GM03348 (cell line): ENCODE results near the gene FARS2.

Source experiments
- DNase-seq: peaks from one replicate; pipeline ENCODE4 v3.0.0; 2012; ENCODE audit warnings: low spot score

FARS2 gene

DNA sequence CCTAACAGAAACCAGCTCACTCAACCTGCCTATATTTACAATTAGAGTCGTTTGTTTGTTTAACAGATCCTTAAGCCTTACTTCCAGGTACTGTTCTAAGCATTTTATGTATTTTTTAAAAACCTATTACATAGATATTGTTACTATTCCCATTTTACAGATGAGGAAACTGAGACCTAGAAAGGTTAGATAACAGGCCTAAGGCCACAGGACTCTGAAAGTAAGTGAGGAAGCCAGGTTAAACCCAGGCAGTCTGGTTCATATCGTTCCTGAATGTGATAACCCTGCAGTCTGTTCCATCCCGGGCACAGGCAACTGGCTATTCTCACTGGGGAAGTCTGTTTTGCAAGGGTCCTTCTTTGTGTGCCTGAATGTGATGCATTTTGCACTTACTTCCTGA is 322.2 kb downstream of the FARS2 start:
- no peak for DNase-seq

DNA sequence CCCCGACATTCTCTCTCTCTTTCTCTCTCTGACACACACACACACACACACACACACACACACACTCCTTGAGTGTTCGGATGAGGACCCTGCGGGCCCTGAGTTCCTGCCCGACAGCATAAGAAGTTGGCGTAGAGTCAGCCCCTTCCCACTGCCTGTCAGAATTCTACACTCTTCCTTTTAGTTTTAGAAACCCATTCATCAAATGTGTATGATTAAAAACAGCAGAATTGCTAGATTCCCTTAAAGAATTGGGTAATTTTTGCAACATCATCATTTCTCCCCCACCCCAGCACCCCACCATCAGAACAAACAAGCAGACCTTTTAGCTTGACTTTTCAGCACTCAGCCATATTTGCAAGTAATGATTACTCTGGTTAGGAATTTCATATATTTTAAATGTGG is 322.8 kb downstream of the FARS2 start:
- DNase-seq: peak; percentile 60

DNA sequence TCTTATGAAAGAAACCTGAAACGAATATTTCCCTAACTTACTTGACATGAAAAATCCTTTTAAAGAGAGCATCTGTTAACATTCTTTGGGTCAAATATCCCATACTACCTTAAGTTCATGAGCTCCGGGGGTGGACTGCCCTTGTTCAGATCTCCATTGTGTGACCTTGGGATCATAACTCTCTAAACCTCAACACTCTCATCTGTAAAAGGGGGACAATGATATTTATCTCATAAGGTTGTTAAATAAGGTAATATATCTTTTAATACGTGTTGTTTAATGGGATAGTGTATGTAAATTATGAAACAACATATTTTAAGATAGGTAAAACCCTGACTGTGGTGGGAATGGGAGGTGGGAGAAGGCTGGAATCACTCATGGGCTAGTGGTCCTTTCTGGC is 326.3 kb downstream of the FARS2 start:
- no peak for DNase-seq

DNA sequence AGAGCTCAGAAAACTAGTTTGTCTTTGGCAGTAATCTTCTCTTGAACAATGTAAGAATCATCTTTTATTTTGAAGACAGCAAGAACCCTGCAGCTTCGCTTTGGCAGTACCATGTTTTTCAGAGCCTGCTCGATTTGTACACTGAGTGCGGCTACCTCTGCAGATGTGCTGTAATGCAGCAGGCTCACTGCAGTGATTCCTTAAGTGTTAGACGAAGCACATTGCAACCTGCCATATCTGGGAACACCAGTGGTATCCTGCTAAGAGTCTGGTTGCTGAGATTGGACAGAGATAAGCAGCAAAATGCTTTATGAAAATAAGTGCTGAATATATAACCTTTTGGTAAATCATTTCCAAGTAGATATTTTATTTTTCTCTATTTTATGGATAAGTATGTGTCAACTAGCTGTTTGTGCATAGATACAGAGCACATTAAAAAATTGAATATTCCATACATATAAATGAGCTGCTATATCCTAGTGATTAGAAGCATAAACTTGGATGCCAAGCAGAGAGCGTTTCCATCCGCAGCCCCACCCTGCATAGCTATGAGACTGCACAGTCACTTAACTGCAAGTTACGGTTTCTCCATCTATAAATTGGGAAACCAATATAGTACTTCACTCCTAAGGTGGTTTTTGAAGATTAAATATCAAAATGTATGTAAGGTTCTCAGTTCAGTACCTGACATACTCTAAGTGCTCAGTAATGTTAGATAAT is 328.3 kb downstream of the FARS2 start:
- DNase-seq: no peak

DNA sequence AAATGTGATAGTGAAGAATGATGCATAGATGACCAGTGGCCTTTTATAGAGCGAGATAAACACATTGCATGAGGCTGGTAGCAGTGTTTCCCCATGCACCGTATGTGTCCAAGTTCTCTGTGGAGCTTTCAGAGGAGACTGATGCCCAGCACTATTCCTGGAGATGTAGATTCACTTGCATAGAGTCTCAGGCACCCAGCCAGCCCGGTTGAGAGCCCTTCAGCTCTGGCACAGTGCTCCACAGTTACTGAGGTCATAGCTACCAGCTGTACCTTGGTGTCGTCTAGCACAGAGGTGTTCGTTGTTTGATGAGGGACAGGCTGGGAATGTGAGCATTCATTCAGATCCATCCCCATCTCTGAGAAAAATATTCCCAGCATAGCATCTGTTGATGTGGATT is 328.9 kb downstream of the FARS2 start:
- DNase-seq: no peak

DNA sequence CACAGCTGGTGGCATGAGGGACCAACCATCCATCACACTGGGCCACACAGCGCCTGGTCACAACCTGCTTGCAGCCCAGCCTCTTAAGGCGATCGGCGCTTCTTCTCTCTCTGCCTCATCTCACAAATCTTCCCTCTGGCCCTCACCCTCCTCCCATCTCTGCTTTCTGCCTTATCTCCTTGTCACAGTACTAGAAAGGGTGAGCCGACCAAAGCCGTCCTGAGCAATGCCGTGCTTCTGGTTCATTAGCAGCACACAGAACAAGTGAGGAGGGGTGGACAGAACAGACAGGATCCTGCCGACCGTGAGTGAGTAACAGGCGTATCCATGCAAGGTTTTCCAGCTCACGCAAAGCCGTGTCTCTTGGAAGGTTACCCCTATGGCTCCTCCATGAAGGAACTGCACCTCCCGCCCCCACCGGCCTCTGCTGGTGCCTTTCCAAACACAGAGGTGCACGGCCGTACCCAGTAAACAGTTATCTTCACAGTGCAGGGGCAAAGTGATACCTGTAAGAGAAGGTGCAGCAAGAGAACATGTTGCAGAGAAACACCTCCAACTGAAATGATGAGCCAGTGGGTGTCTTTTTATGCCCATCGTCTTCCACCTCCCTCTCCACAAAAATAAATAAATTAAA is 331.7 kb downstream of the FARS2 start:
- DNase-seq: no peak

DNA sequence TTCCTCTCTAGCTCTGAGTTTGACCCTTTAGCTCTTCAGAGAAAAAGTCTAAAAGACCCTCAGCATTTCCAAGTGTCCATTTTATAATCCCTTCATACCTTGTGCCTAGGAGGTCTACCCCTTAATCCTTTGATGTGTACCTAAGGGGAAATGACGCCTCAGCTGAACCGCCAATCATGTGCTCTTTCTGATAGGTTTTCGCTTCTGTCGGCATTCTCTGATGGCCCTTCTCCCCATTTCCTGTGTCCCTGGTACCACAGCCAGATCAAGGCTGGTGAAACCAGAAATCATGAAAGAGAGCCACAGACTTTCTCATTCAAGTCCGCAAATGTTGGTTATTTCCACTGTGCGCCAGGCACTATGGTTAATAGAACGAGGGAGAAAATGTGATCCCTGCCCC is 333.9 kb downstream of the FARS2 start:
- DNase-seq: no peak

DNA sequence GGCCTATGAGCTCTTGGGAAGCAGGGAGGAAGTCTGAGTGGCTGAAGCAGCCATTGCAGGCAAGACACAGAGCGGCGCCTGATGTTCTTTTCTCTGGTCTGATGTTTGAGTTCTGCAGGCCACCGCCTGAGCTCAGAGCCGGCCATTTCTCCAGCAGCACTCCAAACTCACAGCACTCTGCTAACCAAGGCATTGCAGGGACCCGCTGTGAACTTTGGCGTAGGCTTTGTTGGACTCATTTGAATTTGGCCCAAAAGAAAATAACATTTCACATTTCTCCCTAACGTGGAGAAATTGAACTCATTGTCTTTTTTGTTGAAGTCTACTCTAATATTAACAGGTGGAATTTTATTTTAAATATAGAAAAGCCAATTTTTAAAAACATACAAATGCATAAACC is 336.1 kb downstream of the FARS2 start:
- no peak for DNase-seq

DNA sequence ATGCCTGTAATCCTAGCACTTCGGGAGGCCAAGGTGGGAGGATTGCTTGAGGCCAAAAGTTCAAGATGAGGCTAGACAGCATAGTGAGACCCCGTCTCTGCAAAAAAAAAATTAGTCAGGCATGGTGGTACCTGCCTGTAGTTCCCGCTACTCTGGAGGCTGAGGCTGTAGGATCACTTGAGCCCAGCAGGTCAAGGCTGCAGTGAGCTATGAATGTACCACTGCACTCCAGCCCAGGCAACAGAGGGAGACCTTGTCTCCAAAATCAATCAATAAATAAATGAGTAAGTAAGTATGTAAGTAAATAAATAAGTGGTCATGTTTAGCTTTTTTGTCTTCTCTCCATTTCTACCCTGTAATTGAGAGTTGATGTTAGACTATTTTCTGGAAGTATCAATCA is 336.8 kb downstream of the FARS2 start:
- DNase-seq: no peak

DNA sequence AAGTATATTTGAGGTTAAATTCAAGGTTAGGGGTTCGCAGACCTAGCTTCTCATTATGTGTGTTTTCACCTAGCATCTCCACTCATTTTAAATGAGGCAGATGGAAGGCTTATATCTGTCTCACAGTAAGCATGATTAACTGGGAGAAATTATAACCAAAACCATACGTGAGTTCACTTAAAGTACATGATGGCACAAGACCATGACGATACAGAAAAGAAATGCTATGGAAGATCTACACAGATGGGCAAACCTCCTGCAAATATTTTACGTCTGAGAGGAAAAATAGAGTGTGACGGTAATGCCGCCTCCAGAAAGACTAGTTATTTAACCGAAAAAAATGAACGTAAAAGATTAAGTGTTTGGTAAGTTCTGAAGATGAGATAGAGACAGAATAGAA is 337.8 kb downstream of the FARS2 start:
- no peak for DNase-seq

DNA sequence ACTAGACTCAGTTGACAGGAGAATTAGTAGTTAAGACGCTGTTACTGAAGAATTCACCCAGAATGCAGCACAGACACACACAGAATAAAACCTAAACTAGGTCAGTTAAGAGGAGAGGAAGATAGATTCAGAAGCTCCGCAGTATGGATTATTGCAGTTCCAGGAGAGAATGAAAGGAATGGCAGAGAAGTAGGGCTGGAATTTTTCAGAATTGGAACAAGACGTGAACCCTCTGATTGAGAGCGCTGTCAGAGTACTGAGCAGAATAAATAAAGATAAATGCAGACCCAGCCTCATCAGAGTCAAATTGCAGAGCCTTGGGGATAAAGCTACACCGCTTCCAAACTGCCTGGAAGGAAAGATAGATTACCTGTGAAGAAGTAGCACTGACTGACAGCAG is 344.6 kb downstream of the FARS2 start:
- no peak for DNase-seq

DNA sequence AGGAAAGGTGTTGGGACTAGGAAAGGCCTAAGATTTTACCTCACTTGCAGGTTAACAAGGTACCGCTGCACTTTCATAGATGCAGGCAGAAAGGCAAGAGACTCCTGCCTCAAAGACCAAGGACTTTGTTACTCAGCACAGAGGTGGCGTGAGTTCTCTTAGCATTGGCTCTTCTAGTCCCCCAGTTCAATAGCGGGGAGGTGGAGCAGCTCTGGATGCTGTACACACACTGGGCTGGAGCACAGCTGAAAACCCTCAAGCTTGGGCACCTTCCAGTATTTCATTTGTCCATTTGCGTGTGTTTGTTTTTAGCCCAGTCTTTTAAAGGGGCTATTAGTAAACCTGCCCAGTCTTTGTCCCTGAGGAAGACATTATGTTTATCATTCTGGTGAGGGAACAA is 345.2 kb downstream of the FARS2 start:
- DNase-seq: no peak

DNA sequence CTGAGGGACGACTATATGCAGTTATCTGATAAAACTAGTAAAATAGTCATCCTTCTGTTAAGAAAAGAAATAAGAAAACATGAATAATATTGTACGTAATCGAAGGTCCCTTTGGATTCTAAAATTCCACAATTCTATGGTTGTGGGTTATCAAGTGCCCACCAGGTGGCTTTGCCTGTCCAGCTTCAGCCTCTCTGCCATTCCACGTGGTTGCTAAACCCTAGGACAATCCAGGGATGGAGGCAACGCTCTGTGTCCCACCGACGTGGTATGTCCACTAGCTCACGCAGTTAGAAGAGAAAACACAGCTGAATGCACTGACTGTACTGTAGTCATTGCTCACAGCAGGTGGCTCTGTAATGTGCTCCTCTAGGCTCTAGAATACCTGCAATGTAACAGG is 349.3 kb downstream of the FARS2 start:
- no peak for DNase-seq

DNA sequence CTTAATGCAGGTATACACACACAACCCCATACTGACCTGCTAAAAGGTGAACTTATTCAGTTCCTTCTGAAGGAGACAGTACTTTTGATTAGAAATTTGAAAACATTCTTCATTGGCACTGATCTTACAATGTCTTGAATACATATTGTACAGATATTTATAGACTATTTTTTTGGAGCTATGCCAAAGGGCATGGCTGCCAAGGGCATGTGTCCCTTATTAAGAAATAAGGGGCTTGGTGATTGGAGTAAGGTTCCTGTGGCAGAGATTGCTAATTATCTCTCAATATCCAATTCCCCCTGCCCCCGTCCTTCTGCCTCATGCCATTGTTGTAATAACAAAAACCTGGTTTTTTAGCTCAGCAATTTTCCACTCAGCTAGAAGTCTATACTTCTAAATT is 355.9 kb downstream of the FARS2 start:
- DNase-seq: no peak

DNA sequence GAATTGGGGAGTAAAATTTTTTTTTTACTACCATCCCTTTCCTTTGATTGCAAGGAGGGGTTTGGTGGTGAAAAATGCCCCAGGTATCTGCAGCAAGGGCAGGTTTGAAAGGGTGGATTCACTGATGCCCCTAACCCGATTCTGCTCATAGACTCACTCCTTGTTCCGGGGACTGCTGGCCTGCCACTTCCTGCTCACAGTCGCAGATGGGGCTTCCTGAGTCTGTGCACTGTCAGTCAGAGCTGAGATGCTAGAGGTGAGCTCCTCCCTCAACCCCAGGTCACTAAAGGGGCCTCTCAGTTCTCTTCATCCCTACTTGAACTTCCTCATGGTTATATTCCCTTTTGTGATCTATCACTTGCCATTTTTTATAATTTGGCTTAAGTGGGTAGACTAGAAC is 357.9 kb downstream of the FARS2 start:
- DNase-seq: no peak

DNA sequence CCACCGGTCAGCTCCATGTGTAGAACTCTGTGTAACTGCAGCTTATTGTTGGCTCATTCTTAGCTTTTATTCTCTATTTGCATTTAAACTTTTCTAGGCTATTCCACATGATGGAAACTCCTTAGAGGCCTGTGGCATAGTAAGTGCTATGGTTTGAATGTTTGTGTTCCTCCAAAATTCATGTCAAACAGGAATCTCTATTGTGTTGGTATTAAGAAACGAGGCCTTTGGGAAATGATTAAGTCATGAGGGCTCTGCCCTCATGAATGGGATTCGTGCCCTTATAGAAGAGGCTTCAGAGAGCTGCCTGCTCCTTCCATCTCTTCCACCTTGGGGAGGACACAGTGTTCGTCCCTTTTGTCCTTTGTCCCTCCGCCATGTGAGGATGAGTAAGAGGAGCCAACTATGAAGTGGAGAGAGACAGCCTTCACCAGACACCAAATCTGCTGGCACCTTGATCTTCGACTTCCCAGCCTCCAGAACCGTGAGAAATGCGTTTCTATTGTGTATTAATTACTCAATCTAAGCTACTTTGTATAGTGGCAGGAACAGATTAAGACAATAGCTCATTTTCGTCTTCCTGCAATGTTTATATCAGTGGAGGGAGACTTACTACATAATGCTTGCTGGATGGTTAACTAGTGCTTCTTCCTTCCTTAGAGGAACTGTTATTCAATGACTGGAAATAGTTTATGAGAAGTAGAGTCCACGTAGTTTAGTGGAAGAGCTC is 361.1 kb downstream of the FARS2 start:
- no peak for DNase-seq

DNA sequence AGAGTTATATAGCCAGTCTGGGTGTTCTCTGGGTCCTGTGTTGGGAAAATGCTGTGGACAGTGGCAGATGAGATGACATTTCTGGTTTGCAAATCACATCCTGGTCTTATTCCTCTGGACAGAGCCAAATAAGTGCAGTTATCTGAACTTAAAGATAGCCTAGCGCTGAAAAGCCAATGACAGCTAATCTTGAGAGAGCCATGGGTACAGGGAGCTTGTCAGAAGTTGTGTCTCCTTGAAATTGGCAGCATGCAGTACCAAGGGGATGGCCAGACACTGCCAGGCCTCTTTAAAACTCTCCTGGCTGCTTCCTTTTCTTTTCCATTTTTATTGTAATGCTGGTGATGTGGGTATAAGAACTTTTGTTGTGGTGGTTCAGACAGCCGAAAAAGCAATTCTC is 362.5 kb downstream of the FARS2 start:
- no peak for DNase-seq

DNA sequence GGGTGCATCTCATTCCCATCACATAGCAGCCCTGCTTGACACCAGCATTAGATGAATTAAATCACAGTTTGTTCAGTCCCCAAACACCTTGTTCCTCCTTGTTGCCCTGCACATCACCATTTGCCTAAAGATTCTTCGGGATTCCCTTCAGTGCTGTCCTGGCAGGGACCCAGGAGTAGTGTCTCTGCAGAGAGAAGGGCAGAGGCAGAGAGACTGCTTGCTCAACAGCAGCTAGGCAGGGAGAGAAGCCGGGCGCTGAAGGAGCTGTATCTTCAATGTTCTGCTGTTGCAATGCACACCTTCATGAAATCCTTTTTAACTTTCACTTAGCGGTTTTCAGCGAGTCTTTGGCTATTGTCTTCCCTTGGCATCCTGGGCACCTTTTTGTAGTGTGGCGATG is 362.9 kb downstream of the FARS2 start:
- no peak for DNase-seq

DNA sequence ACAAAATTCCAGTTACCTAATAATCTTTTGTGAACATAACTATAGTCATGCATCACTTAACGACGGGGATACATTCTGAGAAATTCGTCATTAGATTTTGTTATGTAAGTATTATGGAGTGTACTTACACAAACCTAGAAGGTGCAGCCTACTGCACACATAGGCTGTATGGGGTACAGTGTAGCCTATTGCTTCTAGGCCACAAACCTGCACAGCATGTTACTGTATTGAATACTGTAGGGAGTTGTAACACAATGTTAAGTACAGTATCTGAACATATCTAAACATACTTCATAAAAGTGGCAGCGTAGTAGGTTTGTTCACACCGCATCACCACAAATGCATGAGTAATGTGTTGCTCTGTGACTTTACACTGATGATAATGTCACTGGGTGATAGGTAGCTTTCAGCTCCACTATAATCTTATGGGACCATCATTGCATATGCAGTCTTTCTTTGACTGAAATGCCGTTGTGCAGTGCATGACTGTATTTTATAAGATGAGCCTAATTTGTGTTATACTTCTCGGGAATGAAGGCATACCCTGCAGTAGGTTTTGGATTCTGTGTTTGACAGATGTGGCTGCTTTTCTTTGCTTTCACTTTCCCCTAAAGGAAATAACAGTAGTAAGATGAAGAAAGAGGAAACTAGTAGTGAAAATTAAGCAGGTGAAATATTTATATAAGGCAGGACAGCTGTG is 365.6 kb downstream of the FARS2 start:
- DNase-seq: no peak

DNA sequence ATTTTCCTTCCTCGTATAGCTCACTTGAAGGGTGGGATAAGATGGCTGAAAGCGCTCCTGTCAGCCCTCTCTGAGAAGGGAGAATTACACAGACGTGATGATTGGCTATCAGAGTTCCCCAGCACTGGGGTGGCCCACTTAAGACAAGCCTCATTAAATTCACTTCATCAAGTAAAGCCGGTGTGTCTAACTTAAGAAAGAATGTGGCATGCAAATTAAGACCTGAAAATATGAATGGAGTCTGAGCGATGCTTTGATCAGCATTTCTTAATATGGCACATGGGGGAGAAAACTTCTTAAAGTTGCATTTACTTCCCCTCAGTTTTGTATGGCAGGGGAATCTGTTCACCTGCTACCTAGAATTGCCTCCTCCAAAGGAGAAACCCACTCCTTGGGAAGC is 369.3 kb downstream of the FARS2 start:
- DNase-seq: no peak

DNA sequence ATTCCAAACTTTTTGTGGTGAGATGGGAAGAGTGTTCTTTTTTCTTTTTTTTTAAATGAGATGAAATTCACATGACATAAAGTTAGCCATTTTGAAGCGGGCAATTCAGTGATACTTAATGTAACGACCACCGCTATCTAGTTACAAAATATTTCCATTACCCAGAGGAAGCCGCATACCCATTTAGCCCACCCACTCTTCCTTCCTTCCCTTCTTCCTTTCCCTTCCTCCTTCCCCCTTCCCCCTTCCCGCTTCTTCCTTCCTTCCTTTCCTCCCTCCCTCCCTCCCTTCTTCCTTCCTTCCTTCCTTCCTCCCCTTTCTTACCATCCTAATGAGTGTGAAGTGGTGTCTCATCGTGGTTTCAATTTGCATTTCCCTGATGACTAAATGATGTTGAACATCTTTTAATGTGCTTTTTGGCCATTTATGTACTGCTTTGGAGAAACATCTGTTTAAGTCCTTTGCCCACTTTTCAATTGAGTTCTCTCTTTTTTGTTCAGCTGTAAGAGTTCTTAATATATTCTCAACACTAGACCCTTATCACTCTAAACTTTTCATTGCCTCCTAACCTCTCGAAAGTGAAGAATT is 371.1 kb downstream of the FARS2 start:
- DNase-seq: no peak

DNA sequence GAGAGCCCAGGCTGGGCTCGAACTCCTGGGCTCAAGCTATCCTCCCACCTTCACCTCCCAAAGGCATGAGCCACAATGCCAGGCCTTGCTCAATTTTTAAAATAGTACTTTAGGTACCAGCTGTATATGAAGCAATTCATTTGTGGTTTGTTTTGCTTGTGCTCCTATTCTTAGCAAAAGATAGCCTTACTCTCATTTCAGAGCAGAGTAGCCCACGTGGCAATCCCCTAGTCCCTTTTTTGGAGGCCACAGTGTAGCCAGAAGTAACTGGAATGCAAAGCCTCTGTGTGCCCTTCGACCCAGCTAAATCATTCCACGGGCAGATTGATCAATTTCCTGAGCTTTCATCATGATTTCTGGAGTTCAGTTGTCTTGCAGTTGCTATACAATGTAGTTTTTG is 373.2 kb downstream of the FARS2 start:
- DNase-seq: peak; percentile 11
